Uterus (tissue), 4 donors: ENCODE data around the gene ZNF423. TPM values are rescaled to one million over a fixed set of nuclear protein-coding genes. Genes with fewer than 3 reads are reported as not detected.
A peak's percentile ranks its signal among the peaks of the same experiment; 100 is the strongest.

ENCODE experiments used
- DNase-seq, 2 donors: peaks; one replicate each; pipeline ENCODE4 v3.0.0-alpha.2; 2019 to 2020
- H3K27ac ChIP-seq, 2 donors: fragments of 200-600 bp; sonication (generic); 1 replicate in 1 of 2; 2 replicates in 1 of 2; pipeline ENCODE4 v1.5.1; 2016 to 2018
- H3K27me3 ChIP-seq, 2 donors: fragments of 200-600 bp; sonication (generic); one replicate each; pipeline ENCODE4 v1.5.1; 2018 to 2019; ENCODE audit warnings: control low read depth in 1 of 2
- H3K36me3 ChIP-seq, 2 donors: fragments of 200-600 bp; sonication (generic); one replicate each; pipeline ENCODE4 v1.5.1; 2019; ENCODE audit warnings: control low read depth in 1 of 2
- H3K4me1 ChIP-seq, 2 donors: fragments of 200-600 bp; sonication (generic); one replicate each; pipeline ENCODE4 v1.5.1; 2018 to 2019; ENCODE audit warnings: control low read depth in 1 of 2
- H3K4me3 ChIP-seq, 2 donors: fragments of 200-600 bp; sonication (generic); 1 replicate in 1 of 2; 2 replicates in 1 of 2; pipeline ENCODE4 v1.5.1; 2018 to 2019; ENCODE audit warnings: mild to moderate bottlenecking in 1 of 2
- H3K9me3 ChIP-seq, 2 donors: fragments of 200-600 bp; sonication (generic); one replicate each; pipeline ENCODE4 v1.5.1; 2019; ENCODE audit warnings: control low read depth in 1 of 2
- POLR2A ChIP-seq, 2 donors: fragments of 450-650 bp; IDR thresholded peaks; one replicate each; pipeline ENCODE4 v1.6.1; 2016; ENCODE audit warnings: antibody characterized with exemption in 2 of 2, mild to moderate bottlenecking in 1 of 2, moderate library complexity in 1 of 2
- intact Hi-C: fragments of 100-400 bp; cut with DNase I; formaldehyde crosslinking; loops from one replicate; pipeline ENCODE4 v1.15.1; 2023; ENCODE audit warnings: low total_unique reads
- total RNA-seq, 4 donors: library from RNA; depleted of rRNA in 3 of 4; stranded (reverse); fragments of >200 nt in 3 of 4; gene quantifications; one replicate each; pipeline versions ENCODE4 v1.1.0 to v1.2.4, GENCODE V29; 2014 to 2023
- TF ChIP-seq, protein P1 (sequence below), 4 experiments: fragments of 200-600 bp in 2 of 4; fragments of 450-650 bp in 2 of 4; sonication (generic) in 2 of 4; IDR thresholded peaks; one replicate each; pipeline ENCODE4 v1.5.1; 2016 to 2019; ENCODE audit warnings: antibody characterized with exemption in 4 of 4, mild to moderate bottlenecking in 2 of 4, moderate library complexity in 1 of 4
- donor health status: DM: yes; HTN: yes; CAD: no.

The ZNF423 gene
- total RNA-seq, 4 donors from 2014 or later = 7.1 to 33.5 (median 14.7) TPM

- peak overlapping the region; percentile 37 to 77 for H3K27ac ChIP-seq
- TF ChIP-seq, protein P1, sequence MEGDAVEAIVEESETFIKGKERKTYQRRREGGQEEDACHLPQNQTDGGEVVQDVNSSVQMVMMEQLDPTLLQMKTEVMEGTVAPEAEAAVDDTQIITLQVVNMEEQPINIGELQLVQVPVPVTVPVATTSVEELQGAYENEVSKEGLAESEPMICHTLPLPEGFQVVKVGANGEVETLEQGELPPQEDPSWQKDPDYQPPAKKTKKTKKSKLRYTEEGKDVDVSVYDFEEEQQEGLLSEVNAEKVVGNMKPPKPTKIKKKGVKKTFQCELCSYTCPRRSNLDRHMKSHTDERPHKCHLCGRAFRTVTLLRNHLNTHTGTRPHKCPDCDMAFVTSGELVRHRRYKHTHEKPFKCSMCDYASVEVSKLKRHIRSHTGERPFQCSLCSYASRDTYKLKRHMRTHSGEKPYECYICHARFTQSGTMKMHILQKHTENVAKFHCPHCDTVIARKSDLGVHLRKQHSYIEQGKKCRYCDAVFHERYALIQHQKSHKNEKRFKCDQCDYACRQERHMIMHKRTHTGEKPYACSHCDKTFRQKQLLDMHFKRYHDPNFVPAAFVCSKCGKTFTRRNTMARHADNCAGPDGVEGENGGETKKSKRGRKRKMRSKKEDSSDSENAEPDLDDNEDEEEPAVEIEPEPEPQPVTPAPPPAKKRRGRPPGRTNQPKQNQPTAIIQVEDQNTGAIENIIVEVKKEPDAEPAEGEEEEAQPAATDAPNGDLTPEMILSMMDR (IDR thresholded peaks at IDR 0.05) = no peak
- no peak for TF ChIP-seq POLR2A (IDR thresholded peaks at IDR 0.05)
- H3K36me3 ChIP-seq = no peaks in the 10 kb centered on the region
- H3K4me3 ChIP-seq = no peak overlapping the region
- intact Hi-C loops = no loop called here
- no peaks in the 10 kb centered on the region for H3K9me3 ChIP-seq
- H3K27me3 ChIP-seq = no peaks in the 10 kb centered on the region
- H3K4me1 ChIP-seq = peaks cover 9 to 14% of the 10 kb centered on the region in 2 donors
- DNase-seq = peak; percentile 70 to 75
Measured at GRCh38 chr16:49620158-49620868, 235.6 kb downstream of the ZNF423 start.

- no peaks in the 10 kb centered on the region for H3K27me3 ChIP-seq
- TF ChIP-seq POLR2A (IDR thresholded peaks at IDR 0.05) = no peak
- TF ChIP-seq, protein P1 (IDR thresholded peaks at IDR 0.05) = no peak
- DNase-seq = peak in 1 of 2 donors; percentile 6
- peak overlapping the region in 1 of 2 donors; percentile 77 for H3K27ac ChIP-seq
- peaks cover 9 to 14% of the 10 kb centered on the region in 2 donors for H3K4me1 ChIP-seq
- no peaks in the 10 kb centered on the region for H3K9me3 ChIP-seq
- intact Hi-C loops = no loop called here
- no peaks in the 10 kb centered on the region for H3K36me3 ChIP-seq
- no peak overlapping the region for H3K4me3 ChIP-seq
Measured at GRCh38 chr16:49619811-49620157, 236.1 kb downstream of the ZNF423 start.

GRCh38 chr16:49618955-49619354, 237.0 kb downstream of the ZNF423 start:
- TF ChIP-seq, protein P1 (IDR thresholded peaks at IDR 0.05) = no peak
- TF ChIP-seq POLR2A (IDR thresholded peaks at IDR 0.05) = no peak
- H3K4me1 ChIP-seq = peaks cover 9 to 14% of the 10 kb centered on the region in 2 donors
- H3K27ac ChIP-seq = no peak overlapping the region
- H3K9me3 ChIP-seq = no peaks in the 10 kb centered on the region
- no peak overlapping the region for H3K4me3 ChIP-seq
- no peaks in the 10 kb centered on the region for H3K27me3 ChIP-seq
- no peaks in the 10 kb centered on the region for H3K36me3 ChIP-seq
- intact Hi-C loops = no loop called here
- peak in 1 of 2 donors; percentile 3 for DNase-seq

DNA sequence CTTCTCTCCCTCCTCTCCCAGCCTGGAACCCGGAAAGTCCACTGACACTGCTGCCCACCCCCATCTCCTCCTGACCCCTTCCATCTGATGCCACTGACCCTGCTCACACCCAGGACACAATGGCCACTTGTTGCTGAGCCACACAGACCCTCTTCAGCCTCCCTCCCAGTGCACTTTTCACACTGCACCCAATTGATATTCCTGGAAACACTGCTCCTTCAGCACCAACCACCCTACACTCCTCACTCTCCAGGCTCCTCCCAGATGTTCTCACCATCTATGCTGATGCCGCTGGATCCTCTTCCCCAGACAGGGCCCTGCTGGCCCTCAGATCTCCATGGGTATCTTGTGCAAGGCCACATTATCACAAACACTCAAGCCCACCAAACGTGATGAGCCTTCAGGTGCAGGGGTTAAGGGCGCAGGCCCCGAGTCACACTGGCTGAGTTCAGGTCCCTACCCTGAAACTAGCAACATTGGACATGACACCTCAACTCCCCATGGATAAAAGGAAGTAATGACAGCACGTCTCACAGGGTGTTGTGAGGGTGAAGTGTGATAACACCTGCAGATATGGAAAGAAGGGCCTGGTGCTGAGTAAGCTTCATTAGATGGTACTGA, 238.1 kb downstream of the ZNF423 start:
- no peaks in the 10 kb centered on the region for H3K36me3 ChIP-seq
- no peak overlapping the region for H3K27ac ChIP-seq
- peaks cover 9 to 14% of the 10 kb centered on the region in 2 donors for H3K4me1 ChIP-seq
- no peak overlapping the region for H3K4me3 ChIP-seq
- no peaks in the 10 kb centered on the region for H3K9me3 ChIP-seq
- intact Hi-C loops = no loop called here
- TF ChIP-seq POLR2A (IDR thresholded peaks at IDR 0.05) = no peak
- TF ChIP-seq, protein P1 (IDR thresholded peaks at IDR 0.05) = no peak
- H3K27me3 ChIP-seq = no peaks in the 10 kb centered on the region
- peak in 1 of 2 donors; percentile 8 for DNase-seq

DNA sequence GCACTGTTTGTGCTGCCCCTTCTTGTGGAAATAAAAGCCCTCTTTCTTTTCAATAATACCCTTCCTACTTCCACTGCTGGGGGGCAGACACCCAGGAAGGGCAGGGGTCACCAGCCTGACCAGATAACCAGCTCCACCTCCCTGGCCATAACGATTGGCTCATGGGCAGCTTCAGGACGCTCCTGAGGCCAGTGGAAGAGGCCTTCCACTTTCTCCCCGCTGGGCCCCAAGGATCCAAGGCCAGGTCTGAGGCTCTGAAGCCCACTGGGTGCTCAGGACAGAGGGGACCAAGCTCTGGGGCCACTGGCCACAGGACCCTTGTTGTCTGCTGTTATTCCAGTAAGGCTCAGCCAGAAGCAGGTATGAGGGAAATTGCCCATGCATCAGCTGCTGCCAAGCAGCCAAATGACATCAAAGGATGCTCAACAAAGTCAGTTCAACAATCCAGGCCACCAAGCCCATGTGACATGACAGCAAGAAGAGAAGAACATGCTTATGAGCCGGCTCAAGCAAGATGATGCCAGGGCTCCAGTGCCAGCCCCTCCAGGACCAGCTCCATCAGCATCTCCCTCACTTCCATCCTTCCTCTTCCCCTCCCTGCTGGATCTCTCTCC, 238.8 kb downstream of the ZNF423 start:
- no peaks in the 10 kb centered on the region for H3K27me3 ChIP-seq
- H3K9me3 ChIP-seq = no peaks in the 10 kb centered on the region
- no peaks in the 10 kb centered on the region for H3K36me3 ChIP-seq
- DNase-seq = peak in 1 of 2 donors; percentile 6
- no peak overlapping the region for H3K4me3 ChIP-seq
- TF ChIP-seq, protein P1 (IDR thresholded peaks at IDR 0.05) = no peak
- TF ChIP-seq POLR2A (IDR thresholded peaks at IDR 0.05) = no peak
- intact Hi-C loops = no loop called here
- H3K4me1 ChIP-seq = peaks cover 9 to 14% of the 10 kb centered on the region in 2 donors
- no peak overlapping the region for H3K27ac ChIP-seq
